HFF-Myc (cell line): ENCODE measurements around the gene CASP10.
"Not testable (repeated sequence)": the region's sequence is repeated elsewhere in the genome, so short reads cannot be mapped to it uniquely, and the experiment has no call there.

Source experiments
- DNase-seq: peaks from one replicate; pipeline ENCODE4 v3.0.0-alpha.2; 2011; ENCODE audit warnings: low read depth; ENCODE audit errors: extremely low read depth
- H3K4me3 ChIP-seq: replicated peaks from 2 replicates; pipeline ENCODE4 v1.5.1; 2011; ENCODE audit warnings: low read depth, mild to moderate bottlenecking, control low read depth, low read length
- CTCF ChIP-seq: IDR thresholded peaks from 2 replicates; pipeline ENCODE4 v1.5.1; 2012; ENCODE audit warnings: mild to moderate bottlenecking, low read depth, low read length, control low read depth; ENCODE audit errors: missing control alignments

CASP10 gene

GRCh38 chr2:201182650-201183364 lies at the start of gene CASP10:
CASP10 (plus strand) TSS chr2:201183141; CDS start chr2:201185778, 2,637 bp downstream.
- DNase-seq, result peak; percentile 36
- TF ChIP-seq CTCF, result peak; percentile 25
- peak within 1 kb of the TSS; percentile 23 for H3K4me3 ChIP-seq

GRCh38 chr2:201135386-201135785 lies 47.6 kb upstream of the CASP10 start:
- no peak for TF ChIP-seq CTCF
- H3K4me3 ChIP-seq, result no peak overlapping the region
- DNase-seq, result no peak

GRCh38 chr2:201136889-201137321 lies 46.0 kb upstream of the CASP10 start:
- no peak for TF ChIP-seq CTCF
- no peak overlapping the region for H3K4me3 ChIP-seq
- no peak for DNase-seq

- no peak for TF ChIP-seq CTCF
- DNase-seq, result no peak
- H3K4me3 ChIP-seq, result no peak overlapping the region
These were observed 45.2 kb upstream of the CASP10 start for GRCh38 chr2:201137505-201138400.

GRCh38 chr2:201138401-201138970 lies 44.5 kb upstream of the CASP10 start:
- no peak for TF ChIP-seq CTCF
- DNase-seq, result no peak
- no peak overlapping the region for H3K4me3 ChIP-seq

GRCh38 chr2:201138986-201139781 lies 43.8 kb upstream of the CASP10 start:
- DNase-seq, H3K4me3 ChIP-seq: not testable (repeated sequence)
